Ascending aorta (tissue), 2 donors: Measurements from ENCODE around the gene MIGA1. TPM values are rescaled to one million over a fixed set of nuclear protein-coding genes. Genes with fewer than 3 reads are reported as not detected.

Experiments
- DNase-seq, 2 donors: peaks; one replicate each; pipeline ENCODE4 v3.0.0-alpha.2; 2019; ENCODE audit warnings: low spot score in 2 of 2
- H3K27ac ChIP-seq, 2 donors: fragments of 200-600 bp; sonication (generic); one replicate each; pipeline ENCODE4 v1.5.1; 2016 to 2017; ENCODE audit warnings: mild to moderate bottlenecking in 1 of 2
- H3K27me3 ChIP-seq: fragments of 200-600 bp; sonication (generic); one replicate; pipeline ENCODE4 v1.5.1; 2017
- H3K36me3 ChIP-seq, 2 donors: fragments of 200-600 bp; sonication (generic); one replicate each; pipeline ENCODE4 v1.5.1; 2016
- H3K4me1 ChIP-seq, 2 donors: fragments of 200-600 bp; sonication (generic); one replicate each; pipeline ENCODE4 v1.5.1; 2016 to 2017; ENCODE audit warnings: mild to moderate bottlenecking in 1 of 2
- H3K4me3 ChIP-seq, 2 donors: fragments of 200-600 bp; sonication (generic); one replicate each; pipeline ENCODE4 v1.5.1; 2016 to 2017; ENCODE audit warnings: mild to moderate bottlenecking in 1 of 2
- H3K9me3 ChIP-seq, 2 donors: fragments of 200-600 bp; sonication (generic); one replicate each; pipeline ENCODE4 v1.5.1; 2016
- CTCF ChIP-seq, 3 experiments: fragments of 200-600 bp in 2 of 3; fragments of 450-650 bp in 1 of 3; sonication (generic) in 2 of 3; IDR thresholded peaks; one replicate each; pipeline ENCODE4 v1.5.1; 2016 to 2019; ENCODE audit warnings: antibody characterized with exemption in 3 of 3, mild to moderate bottlenecking in 1 of 3, moderate library complexity in 1 of 3
- intact Hi-C: fragments of 100-400 bp; cut with DNase I; formaldehyde crosslinking; loops from one replicate; pipeline ENCODE4 v1.15.1; 2023
- total RNA-seq: library from RNA; depleted of rRNA; stranded (reverse); fragments of >200 nt; gene quantifications from one replicate; pipeline ENCODE4 v1.1.0, GENCODE V29; 2016

Gene MIGA1
- total RNA-seq, 1 donor from 2014 or later: 13.1 TPM

GRCh38 chr1:77925518-77925917 is 146.1 kb downstream of the MIGA1 start:
- Histone ChIP-seq H3K36me3 (peaks cover 84 to 98% of the 10 kb centered on the region in 2 donors), H3K9me3 (no peaks in the 10 kb centered on the region), H3K4me1 (no peaks in the 10 kb centered on the region), H3K4me3 (no peak overlapping the region), H3K27me3 (no peaks in the 10 kb centered on the region), H3K27ac (no peak overlapping the region)
- intact Hi-C loops: no loop called here
- DNase-seq: no peak
- no peak for TF ChIP-seq CTCF (IDR thresholded peaks at IDR 0.05)

- H3K36me3 ChIP-seq: peaks cover 88 to 99% of the 10 kb centered on the region in 2 donors
- no peak overlapping the region for H3K27ac ChIP-seq
Observed at GRCh38 chr1:77925956-77926355, 146.5 kb downstream of the MIGA1 start.

GRCh38 chr1:77926561-77927357 is 147.3 kb downstream of the MIGA1 start:
- TF ChIP-seq CTCF (IDR thresholded peaks at IDR 0.05): no peak
- Histone ChIP-seq H3K9me3 (no peaks in the 10 kb centered on the region), H3K27me3 (no peaks in the 10 kb centered on the region), H3K4me1 (no peaks in the 10 kb centered on the region), H3K4me3 (no peak overlapping the region), H3K27ac (no peak overlapping the region), H3K36me3 (peaks cover 88 to 99% of the 10 kb centered on the region in 2 donors)
- intact Hi-C loops: no loop called here
- DNase-seq: no peak

More at GRCh38 chr1:77925956-77926355, 146.5 kb downstream of the MIGA1 start:
- no peak overlapping the region for H3K4me3 ChIP-seq
- no peaks in the 10 kb centered on the region for H3K4me1 ChIP-seq
- no peak for TF ChIP-seq CTCF (IDR thresholded peaks at IDR 0.05)
- intact Hi-C loops: no loop called here
- no peak for DNase-seq
- H3K27me3 ChIP-seq: no peaks in the 10 kb centered on the region
- H3K9me3 ChIP-seq: no peaks in the 10 kb centered on the region

GRCh38 chr1:77927414-77927813 is 148.0 kb downstream of the MIGA1 start:
- TF ChIP-seq CTCF (IDR thresholded peaks at IDR 0.05): no peak
- DNase-seq: no peak
- Histone ChIP-seq H3K27me3 (no peaks in the 10 kb centered on the region), H3K27ac (no peak overlapping the region), H3K9me3 (no peaks in the 10 kb centered on the region), H3K4me1 (no peaks in the 10 kb centered on the region), H3K4me3 (no peak overlapping the region), H3K36me3 (peaks cover 85 to 99% of the 10 kb centered on the region in 2 donors)
- intact Hi-C loops: no loop called here

Other genes starting within 250 kb of the MIGA1 start
- 55.6 TPM for gene ZZZ3, start 97.0 kb upstream of the MIGA1 start, total RNA-seq
- 28.6 TPM for gene USP33, start 19.8 kb upstream of the MIGA1 start, total RNA-seq
- 38.2 TPM for gene NEXN, start 109.0 kb downstream of the MIGA1 start, total RNA-seq
- gene FUBP1, start 199.4 kb downstream of the MIGA1 start, total RNA-seq: 90.3 TPM
- gene DNAJB4, start 225.3 kb downstream of the MIGA1 start, total RNA-seq: 20.1 TPM